ENCODE results near the gene FAM111B. TPM values are rescaled to one million over a fixed set of nuclear protein-coding genes. Genes with fewer than 3 reads are reported as not detected.

The FAM111B gene
- total and polyA plus RNA-seq, 2 of the 4 experiments (the other 2 are of a cell fraction) = 3.2 to 9.3 TPM

DNA sequence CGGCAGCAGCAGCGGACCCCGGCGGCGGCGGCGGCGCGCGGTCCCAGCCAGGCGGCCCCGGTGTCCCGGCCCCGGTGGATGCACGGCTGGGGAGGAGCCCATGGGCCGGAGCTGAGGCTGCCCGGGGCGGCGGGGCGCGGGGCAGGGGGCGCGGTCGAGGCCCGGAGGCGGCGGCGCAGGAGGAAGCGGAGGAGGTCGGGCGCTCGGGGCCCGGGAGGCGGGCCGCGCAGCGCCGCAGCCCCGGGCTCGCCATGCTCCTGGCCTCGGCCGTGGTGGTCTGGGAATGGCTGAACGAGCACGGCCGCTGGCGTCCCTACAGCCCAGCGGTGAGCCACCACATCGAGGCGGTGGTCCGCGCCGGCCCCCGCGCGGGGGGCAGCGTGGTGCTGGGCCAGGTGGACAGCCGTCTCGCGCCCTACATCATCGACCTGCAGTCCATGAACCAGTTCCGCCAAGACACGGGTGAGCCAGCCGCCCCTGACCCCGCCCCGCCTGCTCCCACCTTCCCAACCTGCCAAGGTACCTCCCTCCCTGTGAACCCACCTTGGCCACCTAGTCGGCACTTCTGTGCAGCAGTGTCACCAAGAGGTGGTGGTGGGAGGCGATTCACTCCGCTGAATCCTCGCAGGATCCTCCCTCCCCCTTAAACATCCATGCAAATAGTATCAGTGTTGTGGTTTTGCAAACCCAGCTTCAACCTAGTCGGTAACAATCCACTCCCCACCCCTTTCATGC lies 65.5 kb downstream of the FAM111B start (continued):
- TF ChIP-seq BHLHE40 (IDR thresholded peaks at IDR 0.05; ENCODE audit: low read depth, low read length) = no peak
- no peak for TF ChIP-seq RCOR1 (IDR thresholded peaks at IDR 0.05; ENCODE audit: insufficient replicate concordance, low read length)
- TF ChIP-seq NFE2L2 (IDR thresholded peaks at IDR 0.05; ENCODE audit: low read depth, low read length) = no peak
